Amygdala (tissue), 56 donors: ENCODE measurements around the gene C12orf60.
"Not testable (repeated sequence)": the region's sequence is repeated elsewhere in the genome, so short reads cannot be mapped to it uniquely, and the experiment has no call there.

Experiments
- DNase-seq, 56 donors: peaks; one replicate each; lab custom pipeline; 2025; lab: John Stamatoyannopoulos, UW

Gene C12orf60

GRCh38 chr12:14803011-14803829, at the start of gene C12orf60, which contains the start of gene WBP11:
Gene C12orf60, plus strand, starts transcription at chr12:14803670. Its CDS starts 19,266 bp downstream, at chr12:14822936.
Gene WBP11, minus strand, starts transcription at chr12:14803478. Its CDS starts 2,095 bp downstream, at chr12:14801383.
- peak; percentile 48 to 100 (median 92) for DNase-seq

- DNase-seq, result no peak
Measured at GRCh38 chr12:14756334-14757143, 46.9 kb upstream of the C12orf60 start.

GRCh38 chr12:14759711-14760280, 43.7 kb upstream of the C12orf60 start:
- not testable (repeated sequence) for DNase-seq

GRCh38 chr12:14765398-14765797, 38.1 kb upstream of the C12orf60 start:
- no peak for DNase-seq

GRCh38 chr12:14766020-14766419, 37.5 kb upstream of the C12orf60 start:
- not testable (repeated sequence) for DNase-seq

- DNase-seq, result no peak
Measured at GRCh38 chr12:14766649-14767215, 36.7 kb upstream of the C12orf60 start.

GRCh38 chr12:14767617-14768016, 35.9 kb upstream of the C12orf60 start:
- DNase-seq, result no peak

GRCh38 chr12:14768823-14769405, 34.6 kb upstream of the C12orf60 start:
- DNase-seq, result no peak

- DNase-seq, result peak in 7 of 56 donors; percentile 8 to 44 (median 36)
Measured at GRCh38 chr12:14769466-14769968, 34.0 kb upstream of the C12orf60 start.

- peak in 49 of 56 donors; percentile 11 to 71 (median 48) for DNase-seq
Measured at GRCh38 chr12:14769969-14770495, 33.4 kb upstream of the C12orf60 start.

- DNase-seq, result peak; percentile 16 to 93 (median 78)
Measured at GRCh38 chr12:14770496-14771461, 32.7 kb upstream of the C12orf60 start.

- DNase-seq, result no peak
Measured at GRCh38 chr12:14771651-14772137, 31.8 kb upstream of the C12orf60 start.

- DNase-seq, result no peak
Measured at GRCh38 chr12:14772946-14773345, 30.5 kb upstream of the C12orf60 start.

- peak in 2 of 56 donors; percentile 49 to 56 for DNase-seq
Measured at GRCh38 chr12:14773685-14774073, 29.8 kb upstream of the C12orf60 start.

- peak in 55 of 56 donors; percentile 49 to 95 (median 87) for DNase-seq
Measured at GRCh38 chr12:14774074-14774905, 29.2 kb upstream of the C12orf60 start.

- DNase-seq, result peak in 5 of 56 donors; percentile 4 to 37 (median 32)
Measured at GRCh38 chr12:14774906-14775635, 28.4 kb upstream of the C12orf60 start.

- DNase-seq, result no peak
Measured at GRCh38 chr12:14775636-14775980, 27.9 kb upstream of the C12orf60 start.
